Gastroesophageal sphincter (tissue), 2 donors: Measurements from ENCODE around the gene EPM2A.

ENCODE experiments used
- EP300 ChIP-seq: sonication (generic); formaldehyde crosslinking; IDR thresholded peaks from one replicate; pipeline ENCODE4 v1.6.1; 2017; ENCODE audit warnings: antibody characterized with exemption, mild to moderate bottlenecking
- POLR2A ChIP-seq, 2 donors: fragments of 450-650 bp; IDR thresholded peaks; one replicate each; pipeline ENCODE4 v1.6.1; 2017; ENCODE audit warnings: antibody characterized with exemption in 2 of 2, mild to moderate bottlenecking in 2 of 2, moderate library complexity in 1 of 2
- POLR2AphosphoS5 ChIP-seq: sonication (generic); formaldehyde crosslinking; IDR thresholded peaks from one replicate; pipeline ENCODE4 v1.6.1; 2017; ENCODE audit warnings: antibody characterized with exemption

- TF ChIP-seq EP300 (no peak), POLR2A (IDR thresholded peaks at IDR 0.05) (no peak), POLR2AphosphoS5 (no peak)
These were observed 23.9 kb downstream of the EPM2A start for GRCh38 chr6:145711372-145711771.
